GM19467 (cell line): ENCODE results near the gene MLLT6.
"Not testable (repeated sequence)": the region's sequence is repeated elsewhere in the genome, so short reads cannot be mapped to it uniquely, and the experiment has no call there.

Source experiments
- ATAC-seq: cut with Tn5 transposase; IDR thresholded peaks from one replicate; pipeline ENCODE4 v1.9.1; 2021; ENCODE audit warnings: mild to moderate bottlenecking, moderate library complexity; ENCODE audit not compliant: unreplicated experiment

The MLLT6 gene

DNA sequence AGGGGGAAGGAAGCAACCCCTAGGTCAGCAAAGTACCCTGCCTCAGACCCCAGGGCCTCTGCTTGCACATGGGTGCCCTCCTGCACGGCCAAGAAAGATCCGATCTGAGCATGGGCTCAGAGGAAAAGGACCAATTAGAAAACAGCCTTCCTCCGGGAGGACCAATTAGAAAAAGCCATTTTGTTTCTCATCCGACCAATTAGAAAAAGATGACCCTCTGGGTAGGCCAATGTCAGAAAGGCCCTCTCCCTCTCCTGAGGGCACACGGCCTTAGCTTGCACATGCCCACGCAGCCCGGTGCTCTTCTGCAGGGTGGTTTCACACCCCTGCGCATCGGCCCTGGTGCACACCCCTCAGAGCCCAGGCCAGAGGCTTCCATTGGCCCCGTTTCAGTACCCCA, 20.0 kb downstream of the MLLT6 start:
- ATAC-seq, result no peak

DNA sequence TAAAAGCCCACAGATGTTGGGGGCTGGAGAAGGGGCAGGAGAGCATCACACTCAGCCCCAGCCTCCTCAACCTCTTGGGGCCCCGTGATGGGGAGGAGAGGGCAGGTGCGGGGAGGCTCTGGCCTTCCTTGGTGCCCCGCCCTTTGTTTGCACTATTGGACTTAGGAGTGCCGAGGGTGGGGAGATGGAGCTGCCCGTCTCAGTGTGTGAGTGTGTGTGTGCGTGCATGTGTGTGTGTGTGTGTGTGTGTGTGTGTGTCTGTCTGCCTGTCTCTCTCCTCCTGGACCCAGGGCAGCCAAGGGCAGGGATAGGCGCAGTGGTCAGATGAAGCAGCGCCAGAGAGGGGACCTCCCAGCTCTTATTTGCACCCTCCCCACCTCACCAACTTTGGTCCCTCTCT, 21.1 kb downstream of the MLLT6 start:
- not testable (repeated sequence) for ATAC-seq

DNA sequence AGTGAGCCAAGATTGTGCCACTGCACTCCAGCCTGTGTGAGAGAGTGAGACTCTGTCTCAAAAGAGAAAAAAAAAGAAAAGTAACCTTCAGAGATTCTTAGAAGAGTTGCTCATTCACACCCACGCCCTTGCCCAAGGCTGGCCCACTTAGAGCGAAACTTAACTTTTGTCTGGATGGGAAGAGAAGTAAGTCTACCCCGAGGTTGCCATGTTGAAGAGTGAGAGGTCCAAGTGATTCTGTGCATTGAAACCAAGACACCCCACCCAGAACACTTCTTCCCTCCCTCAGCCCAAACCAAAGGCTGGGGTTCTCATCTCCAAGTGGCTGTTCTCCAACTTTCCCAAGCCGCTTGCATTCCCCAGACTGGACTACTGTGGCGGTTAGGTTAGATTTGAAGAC, 22.7 kb downstream of the MLLT6 start:
- ATAC-seq, result no peak

DNA sequence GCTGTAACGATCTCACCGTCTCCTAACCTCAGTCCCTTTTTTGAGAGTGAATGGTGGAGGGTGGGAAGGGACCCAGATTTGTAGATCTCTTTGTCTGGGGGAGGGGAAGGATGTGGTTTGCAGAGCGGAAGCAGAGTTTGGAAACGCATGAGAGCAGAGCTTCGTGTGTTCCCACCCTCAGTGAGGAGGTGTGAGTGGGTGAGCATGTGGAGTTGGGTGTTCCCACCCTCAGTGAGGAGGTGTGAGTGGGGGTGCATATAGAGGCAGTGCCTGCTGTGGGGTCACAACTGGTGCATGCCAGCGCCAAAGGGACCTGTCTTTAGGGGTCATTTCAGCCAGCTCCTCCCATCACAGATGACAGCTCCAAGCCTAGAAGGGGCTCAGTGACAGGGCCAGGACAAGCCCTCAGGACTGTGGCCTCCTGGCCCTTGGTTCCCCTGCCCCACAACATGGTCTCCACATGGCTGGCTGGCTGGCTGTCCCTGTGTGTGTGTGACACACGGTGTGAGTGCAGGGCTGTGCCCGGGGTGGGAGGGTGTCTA, 23.3 kb downstream of the MLLT6 start:
- no peak for ATAC-seq

DNA sequence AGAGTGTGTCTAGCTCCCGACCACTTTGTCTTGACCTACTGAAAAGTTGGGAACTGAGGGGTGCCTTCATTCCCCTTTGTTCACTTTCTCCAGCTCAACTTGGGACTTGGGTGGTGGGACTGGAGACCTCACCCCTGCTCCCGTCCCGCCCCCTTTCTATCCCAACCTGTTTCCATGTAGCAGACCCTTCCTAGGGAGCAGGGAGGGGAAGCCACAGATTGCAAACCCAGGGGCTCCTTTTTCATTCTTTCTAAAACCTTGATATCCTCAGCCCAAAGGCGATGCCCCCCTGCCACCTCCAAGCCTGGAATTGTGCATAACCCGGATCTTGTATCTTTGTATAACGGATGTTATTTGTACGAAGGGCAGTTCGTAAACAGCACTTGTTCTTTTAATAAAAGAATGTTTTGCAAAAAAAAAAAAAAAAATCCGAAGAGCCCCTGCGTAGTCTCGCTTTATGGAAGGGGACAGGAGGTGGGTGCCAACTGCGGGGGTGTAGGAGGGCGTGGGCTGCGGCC, 24.4 kb downstream of the MLLT6 start:
- no peak for ATAC-seq

DNA sequence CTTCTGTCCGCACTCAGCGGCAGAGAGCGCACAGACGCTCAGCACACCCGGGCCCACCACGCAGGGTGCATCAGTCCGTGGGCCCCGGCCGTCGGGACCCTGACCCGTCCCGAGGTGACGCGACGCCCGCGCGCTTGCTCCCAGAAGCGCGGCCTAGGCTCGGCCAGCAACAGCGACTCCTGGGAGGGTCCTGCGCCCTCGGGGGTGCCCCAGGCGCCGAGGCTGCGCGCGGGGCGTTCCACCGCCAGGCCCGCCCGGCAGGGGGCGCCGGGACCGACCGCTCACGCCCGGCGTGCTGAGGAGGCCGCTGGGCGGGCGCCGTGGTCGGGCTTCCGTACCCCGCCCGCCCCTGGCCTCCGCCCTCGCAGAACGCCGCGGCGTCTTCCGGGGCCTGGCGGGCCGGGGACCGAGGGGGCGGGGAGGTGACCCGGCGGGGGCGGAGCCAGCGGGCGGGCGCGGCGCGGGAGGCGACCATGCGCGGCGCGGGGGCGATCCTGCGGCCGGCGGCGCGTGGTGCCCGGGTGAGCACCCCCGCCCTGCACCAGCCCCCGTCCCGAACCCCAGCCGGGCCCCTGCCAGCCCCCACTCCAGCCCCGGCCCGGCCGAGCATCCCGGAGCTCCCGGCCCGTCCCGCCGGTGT, 24.9 kb downstream of the MLLT6 start, which contains the start of gene CISD3:
Gene CISD3 (plus strand): TSS at position 456 of the 640 bp plus-strand sequence. CDS start 18 bp downstream, at position 474.
- peak; percentile 77 for ATAC-seq

DNA sequence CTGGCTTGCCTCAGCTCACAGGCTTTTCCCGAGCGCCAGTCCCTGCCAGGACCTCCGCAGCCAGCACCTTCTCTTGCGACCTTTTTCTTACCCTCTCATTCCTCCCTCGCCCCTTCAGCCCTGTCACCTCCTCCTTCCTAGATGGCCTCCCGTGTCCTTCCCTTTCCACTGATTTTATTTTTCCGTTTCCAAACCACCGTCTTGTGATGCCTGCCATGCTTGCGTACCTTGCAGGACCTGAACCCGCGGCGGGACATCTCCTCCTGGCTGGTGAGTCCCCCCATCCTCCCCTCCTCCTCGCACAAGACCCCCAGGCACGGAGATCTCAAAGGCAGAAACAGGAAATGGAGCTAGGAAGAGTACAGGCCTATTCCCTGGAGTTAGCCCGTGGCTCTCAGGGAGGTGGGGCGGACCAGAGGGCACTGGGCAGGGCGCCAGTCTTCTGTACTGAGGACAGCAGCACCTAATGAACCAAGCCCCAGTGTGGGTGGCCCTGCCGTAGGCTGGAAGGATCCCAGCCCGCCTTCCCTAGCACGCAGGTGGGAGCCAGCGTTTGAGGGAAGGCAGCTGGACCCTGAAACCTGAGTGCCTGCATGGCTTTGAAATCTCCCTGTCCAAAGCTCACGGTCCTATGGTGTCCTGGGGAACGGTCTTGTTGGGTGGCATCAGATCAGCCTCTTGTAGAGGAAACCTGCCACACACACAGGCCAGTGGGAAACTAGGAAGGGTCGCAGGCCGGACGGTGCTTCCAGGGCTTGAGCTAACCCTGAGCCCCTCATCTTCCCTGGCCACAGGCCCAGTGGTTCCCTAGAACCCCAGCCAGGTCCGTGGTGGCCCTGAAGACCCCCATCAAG, 25.7 kb downstream of the MLLT6 start:
- ATAC-seq, result no peak

DNA sequence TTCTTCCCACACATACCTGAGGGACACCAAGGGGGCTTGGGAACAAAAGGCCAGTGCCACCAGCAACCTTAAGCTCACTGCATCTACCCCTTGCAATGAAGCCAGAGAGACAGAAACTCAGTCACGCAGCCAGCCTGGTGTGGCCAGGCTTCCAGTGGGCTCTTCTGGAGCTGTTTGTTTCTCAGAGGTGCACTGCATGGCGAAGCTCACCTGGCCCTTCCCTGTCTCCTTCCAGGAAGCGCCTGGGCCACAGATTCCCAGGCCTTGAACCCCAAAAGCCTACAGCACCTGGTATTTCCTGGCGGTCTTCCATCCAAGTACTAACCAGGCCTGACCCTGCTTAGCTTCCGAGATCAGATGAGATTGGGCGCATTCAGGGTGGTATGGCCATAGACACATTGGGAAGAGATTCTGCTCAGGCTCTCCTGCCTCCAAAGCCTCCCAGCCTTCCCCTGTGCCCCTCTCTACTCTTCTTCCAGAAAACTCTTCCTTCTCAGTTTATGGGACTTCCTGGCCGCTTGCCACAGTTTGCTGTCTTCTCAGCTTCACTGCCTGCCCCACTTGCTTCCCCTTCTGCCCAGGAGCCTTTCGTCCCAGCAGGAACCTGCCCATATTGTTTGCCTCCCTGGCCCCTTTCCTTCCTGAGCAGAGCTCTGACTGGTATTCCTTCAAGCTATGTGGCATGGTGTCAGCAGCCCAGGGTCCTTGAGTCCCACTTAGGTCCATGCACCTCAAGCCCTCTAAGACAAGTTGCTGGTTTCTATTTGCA, 26.6 kb downstream of the MLLT6 start:
- ATAC-seq, result no peak

DNA sequence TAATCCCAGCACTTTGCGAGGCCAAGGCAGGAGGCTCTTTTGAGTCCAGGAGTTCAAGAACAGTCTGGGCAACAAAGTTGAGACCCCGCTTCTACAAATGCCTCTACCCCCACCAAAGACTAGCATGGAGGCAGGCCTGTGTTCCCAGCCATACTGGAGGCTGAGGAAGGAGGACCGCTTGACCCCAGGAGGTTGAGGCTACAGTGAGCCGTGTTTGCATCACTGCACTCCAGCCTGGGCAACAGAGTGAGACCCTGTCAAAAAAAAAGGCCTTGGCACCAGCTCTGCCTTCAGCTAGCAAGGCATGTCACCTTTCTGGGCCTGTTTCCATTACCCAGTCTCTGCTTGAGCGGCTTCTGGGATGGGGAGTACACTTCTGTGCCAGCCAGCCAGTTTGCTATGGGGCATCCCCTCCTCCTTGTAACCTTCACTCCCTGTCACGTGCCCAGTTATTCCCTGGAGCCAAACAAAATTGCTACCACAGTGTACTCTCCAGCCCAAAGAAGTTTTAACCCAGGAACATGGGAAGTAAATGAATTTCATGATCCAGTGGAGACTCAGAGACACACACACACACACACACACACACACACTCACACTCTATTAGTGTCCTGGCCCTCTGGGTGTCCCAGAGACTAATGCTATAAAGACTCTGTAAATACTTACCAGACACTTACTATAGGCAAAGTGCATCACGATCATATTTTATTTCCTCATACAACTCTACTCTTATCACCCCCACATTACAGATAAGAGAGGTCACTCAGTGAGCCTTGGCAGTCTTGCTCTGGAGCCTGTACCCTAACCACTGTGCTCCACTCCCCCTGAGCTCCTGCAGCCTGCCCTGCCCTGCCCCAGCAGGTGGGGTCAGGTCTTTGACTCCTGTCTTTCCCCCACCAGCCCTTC, 27.6 kb downstream of the MLLT6 start:
- no peak for ATAC-seq

DNA sequence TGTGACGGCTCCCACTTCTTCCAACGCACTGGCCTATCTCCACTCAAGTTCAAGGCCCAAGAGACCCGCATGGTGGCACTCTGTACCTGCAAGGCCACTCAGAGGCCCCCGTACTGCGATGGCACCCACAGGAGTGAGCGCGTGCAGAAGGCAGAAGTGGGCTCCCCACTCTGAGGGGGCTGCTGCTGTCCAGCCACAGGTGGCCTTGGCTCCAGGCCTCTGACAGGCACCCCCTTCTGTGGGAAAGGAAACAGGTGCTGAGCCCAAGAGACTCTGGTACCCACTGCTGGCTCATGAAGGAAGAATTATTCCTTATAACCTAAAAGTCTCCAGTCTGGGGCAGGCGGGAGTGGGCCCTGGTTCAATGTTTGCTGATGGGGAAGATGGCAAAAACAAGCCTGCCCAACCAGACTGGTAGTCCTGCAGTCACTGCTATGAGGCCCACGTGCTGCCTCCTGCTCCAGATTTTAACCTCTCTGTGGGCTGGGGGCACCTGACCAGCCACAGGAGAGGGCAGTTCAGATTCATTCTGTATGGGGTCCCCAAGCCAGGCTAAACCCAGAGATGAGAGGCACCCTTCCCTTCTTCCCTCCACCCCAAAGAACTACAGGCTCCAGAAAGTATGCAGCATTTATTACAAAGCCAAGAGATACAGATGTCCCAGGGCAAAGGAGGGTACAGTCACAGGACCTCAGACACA, 28.4 kb downstream of the MLLT6 start:
- no peak for ATAC-seq

DNA sequence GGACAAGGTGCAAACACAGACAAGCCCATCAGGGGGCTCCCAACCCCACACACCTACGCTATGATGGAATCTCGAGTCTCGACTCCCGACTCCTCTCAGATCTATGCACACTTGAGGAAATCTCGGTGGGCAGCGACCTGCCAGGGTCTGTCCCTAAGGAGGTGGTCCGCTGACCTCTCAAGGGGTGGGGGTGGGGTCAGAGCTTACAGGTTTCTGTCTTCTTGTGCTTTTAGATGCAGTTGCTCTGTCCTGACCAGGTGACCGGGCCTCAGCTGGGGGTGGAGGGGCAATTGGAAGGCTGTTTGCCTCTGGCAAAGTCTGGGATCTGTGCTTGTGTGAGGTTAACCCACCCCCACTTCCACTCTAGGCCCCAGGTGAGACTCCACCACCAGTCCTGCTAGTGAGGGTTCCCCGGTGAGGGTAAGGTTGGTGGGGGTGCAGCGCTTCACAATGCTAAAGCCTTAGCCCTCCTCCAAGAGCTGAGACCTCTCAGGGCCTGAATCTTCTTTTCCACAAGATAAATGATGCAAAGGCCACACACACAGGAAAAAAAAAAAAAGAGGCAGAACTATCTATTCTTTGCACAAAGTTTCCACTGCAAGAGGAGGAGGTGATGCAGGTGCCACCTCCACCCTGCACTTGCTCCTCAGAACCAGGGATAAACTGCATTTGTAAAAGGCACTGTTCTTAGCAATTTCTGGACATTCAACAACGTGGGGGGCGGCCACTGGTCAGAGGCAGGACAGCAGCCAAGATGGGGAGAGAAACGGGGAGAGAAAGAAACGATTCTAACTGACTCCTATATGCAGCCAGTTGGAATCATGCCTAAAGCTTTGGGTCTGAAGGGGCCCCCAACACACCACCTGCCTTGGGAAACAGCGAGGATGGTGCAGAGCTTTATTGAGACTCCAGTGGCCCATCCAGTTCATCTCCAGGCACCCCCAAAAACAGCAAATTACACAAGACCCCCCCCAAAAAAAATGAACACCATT, 29.2 kb downstream of the MLLT6 start:
- ATAC-seq, result no peak

DNA sequence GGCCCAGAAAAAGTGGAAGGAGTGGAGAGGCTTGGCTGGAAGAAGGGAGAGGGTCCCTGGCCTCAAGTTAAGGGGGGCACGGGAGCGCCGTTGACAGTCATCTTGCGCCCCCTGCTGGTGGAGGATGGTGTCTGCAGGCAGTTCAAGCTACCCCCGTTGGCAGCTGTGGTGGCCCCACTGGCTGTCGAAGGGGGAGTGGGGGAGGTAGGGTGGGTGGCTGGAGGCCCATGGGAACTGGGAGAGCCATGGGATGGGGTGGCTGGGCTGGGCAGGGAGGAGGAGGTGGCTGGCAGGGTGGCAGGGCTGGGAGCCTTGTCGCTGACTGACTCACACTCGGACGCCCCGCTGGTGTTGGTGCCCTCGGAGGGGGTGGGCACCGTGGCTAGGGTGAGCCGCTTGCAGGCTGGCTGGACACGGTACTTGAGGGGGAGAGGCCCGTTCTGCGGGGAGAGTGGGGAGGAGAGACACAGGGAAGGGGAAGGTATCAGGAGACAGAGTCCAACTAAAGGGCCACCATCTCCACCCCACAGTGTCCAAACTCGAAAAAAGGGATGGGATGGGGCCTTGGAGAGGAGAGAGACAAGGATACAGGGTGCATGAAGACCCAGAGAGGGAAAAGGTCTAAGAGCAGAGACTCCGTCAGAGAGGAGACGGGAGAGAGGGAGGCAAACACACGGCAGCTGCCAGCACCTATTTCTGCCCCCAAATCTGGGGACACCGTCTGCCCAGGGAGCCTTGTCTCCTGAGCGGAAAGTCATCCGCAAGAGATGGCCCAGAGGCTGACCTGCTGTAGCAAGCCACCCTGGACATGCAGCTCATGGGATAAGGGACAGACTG, 30.3 kb downstream of the MLLT6 start:
- ATAC-seq, result no peak

DNA sequence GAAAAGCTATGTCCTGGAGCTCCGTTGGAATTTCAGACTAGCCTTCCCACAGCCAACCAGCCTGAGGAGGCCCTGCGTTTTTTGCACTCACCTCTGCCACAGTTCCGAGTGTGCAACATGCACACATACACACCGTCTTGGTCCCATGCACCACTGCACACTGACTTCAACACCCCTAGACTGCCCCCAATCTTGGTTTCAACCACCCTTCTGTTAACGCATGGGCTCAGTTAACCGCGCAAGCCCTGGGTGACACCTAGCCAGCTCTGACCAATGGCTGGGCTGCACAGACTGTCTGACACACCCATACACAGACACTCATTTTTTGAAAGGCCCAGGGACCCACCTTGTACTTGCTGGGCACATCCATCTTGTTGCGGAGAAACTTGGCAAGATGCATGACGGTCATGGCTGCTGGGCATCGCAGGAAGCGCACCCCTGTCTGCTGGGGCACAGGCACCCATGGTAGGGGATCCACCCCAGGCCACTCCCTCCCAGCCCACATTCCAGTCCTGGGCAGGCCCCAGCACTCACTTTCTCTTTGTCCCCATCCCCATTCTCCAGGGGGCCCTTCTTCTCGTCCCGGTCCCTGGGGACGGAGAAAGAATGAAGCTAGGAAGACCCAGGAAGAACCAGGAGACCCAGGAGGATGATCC, 33.1 kb downstream of the MLLT6 start:
- no peak for ATAC-seq

DNA sequence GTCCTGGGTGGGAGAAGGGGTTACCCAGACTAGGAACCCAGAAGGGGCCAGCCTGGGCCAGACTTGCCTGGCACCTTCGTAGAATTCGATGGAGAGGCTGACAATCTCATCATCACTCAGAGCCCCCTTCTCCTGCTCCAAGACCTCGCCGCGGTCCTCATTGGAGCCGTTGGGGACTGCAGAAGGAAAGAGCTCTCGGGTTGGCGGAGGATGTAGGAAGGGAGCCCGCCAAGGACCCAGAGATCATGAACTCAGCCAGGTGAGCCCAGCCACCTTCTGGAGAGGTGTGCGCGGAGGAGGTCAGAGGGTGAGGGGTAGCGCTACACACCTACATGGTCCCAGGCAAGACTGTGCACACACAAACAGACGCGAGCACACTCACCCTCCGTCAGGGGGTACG, 33.6 kb downstream of the MLLT6 start:
- no peak for ATAC-seq

DNA sequence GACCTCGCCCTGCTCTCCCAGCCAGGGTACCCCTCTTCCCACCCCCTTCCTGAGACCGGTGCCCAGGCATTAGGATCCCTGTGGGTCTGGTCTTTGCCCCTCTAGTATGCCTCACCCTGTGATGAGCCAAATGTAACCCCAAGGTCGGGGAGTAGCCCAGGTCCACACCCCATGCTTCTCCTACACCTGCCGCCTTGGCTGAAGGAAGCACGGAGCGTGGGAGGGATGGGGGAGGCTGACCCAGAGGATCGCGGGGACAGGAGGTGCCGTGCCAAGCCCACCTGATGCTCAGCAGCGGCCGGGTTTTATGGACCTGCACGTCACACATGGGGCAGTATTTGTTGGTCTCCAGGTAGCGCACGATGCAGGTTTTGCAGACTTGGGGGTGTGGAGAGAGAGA, 34.2 kb downstream of the MLLT6 start:
- ATAC-seq, result no peak

DNA sequence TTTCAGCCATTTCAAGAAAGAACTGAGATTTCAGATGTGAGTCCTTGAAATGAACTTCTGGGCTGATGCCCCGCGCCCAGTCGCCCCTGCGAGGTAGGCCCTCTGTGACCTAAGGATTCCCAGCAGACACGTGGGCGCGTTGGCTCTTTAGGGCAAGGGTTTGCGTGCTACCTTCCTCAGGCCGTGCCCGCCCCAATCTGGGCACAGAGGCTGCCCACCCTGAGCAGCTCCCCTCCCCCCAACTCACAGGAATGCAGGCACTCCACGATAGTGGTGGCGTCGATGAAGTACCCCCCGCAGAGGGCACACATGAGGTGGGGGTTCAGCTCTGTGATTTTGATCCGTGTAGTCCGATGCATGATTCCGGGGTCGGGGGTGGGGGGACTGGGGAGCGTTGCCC, 35.0 kb downstream of the MLLT6 start:
- no peak for ATAC-seq

DNA sequence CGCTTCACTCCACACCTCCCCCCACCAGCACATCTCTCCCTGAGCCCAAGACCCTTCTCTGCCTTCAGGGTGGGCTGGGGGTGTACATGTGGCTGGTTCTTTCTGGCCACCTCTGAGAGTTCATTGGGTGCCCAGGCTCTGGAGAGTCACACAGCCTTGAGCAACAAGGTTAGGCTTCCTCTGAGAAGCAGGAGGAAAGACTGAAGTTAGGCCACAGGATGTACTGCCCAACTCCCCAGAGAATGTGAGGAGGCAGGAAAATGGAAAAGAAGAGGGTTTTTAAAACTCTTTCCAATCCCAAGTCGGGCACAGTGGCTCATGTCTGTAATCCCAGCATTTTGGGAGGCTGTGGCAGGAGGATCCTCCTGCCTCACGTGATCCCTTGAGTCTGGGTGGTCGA, 35.7 kb downstream of the MLLT6 start:
- ATAC-seq, result no peak
